ENCODE measurements around the gene POLR2E. TPM values are rescaled to one million over a fixed set of nuclear protein-coding genes. Genes with fewer than 3 reads are reported as not detected.

The POLR2E gene
- total RNA-seq, 1 experiment from 2014 or later = 237 TPM

- no TSS peak for BruUV-seq (replicated peaks)
- Histone ChIP-seq H4K20me1 (ENCODE audit: insufficient read depth) (peaks cover 28% of the 10 kb centered on the region), H3K4me2 (no peak overlapping the region), H3K9me3 (ENCODE audit: insufficient read depth, low read depth) (no peaks in the 10 kb centered on the region), H3K4me1 (replicated peaks; ENCODE audit: insufficient read depth) (peaks cover 22% of the 10 kb centered on the region), H3K9me2 (ENCODE audit: insufficient read depth) (no peaks in the 10 kb centered on the region), H2AFZ (no peak overlapping the region), H3F3A (ENCODE audit: insufficient read depth, low read depth) (peaks cover 63% of the 10 kb centered on the region), H3K4me3 (no peak overlapping the region), H3K27me3 (ENCODE audit: insufficient read depth, low read depth) (no peaks in the 10 kb centered on the region), H3K36me3 (ENCODE audit: low read depth) (no peaks in the 10 kb centered on the region), H3K79me2 (ENCODE audit: low read depth) (peaks cover 1% of the 10 kb centered on the region; the same call in 1 of the 2 replicates), H3K27ac (no peak overlapping the region)
- peak in 1 of 2 experiments; percentile 38 for DNase-seq
- TF ChIP-seq CTCF (conservative IDR thresholded peaks at IDR 0.05) (no peak), EZH2 (IDR thresholded peaks at IDR 0.05; ENCODE audit: low read depth) (no peak)
- POLR2A ChIA-PET (ENCODE audit: unreplicated experiment) = no interaction called here
- CTCF ChIA-PET = interaction anchor here (0.6 kb wide), 1 partner anchor 107 kb away, joined by 3 read pairs; no protein-coding TSS in a partner anchor
- intact Hi-C loops (cut with micrococcal nuclease; ENCODE audit: unreplicated experiment) = no loop called here
Observed at GRCh38 chr19:1110809-1111640, 15.8 kb upstream of the POLR2E start.

DNA sequence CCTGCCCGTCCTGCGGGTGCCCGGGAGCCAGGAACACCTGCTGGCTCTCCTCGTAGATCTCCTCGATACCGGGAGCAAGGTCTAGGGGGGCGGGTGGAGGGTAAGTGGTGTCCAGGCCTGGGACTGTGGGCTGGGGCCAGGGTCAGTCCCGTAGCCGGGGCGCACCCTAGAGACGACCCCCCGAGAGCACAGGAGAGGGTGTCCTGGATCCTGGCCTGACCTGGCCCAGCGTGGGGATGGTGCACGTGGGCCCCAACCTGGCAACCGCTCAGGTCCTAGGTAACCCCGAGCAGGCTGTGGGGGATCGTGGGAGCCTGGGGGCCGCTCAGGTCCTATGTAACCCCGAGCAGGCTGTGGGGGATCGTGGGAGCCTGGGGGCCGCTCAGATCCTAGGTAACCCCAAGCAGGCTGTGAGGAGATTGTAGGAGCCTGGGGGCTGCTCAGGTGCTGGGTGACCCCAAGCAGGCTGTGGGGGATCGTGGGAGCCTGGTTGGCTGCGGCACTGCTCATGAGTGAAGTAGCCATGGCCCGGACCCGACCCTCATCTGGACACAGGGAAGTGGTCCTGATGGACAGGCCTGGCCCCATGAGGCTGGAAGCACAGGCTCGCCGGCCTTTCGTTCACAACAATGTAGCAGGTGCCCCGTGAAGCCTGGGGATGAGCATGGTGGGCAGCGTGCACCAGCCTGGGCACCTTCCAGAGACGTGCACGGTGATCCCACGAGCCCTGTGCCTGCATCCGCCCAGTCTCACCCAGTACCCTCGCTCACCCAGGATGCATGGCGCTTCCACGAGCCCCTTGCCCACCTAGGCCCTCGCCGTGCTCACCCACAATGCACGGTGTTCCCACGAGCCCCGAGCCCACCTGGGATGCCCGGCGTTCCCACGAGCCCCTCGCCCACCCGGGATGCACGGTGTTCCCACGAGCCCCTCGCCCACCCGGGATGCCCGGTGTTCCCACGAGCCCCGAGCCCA lies 14.8 kb upstream of the POLR2E start:
- Histone ChIP-seq H3K36me3 (ENCODE audit: low read depth) (no peaks in the 10 kb centered on the region), H3K27me3 (ENCODE audit: insufficient read depth, low read depth) (no peaks in the 10 kb centered on the region), H3K4me2 (no peak overlapping the region), H3K27ac (no peak overlapping the region), H3K4me1 (replicated peaks; ENCODE audit: insufficient read depth) (peaks cover 32% of the 10 kb centered on the region), H3K4me3 (no peak overlapping the region), H3K9me2 (ENCODE audit: insufficient read depth) (no peaks in the 10 kb centered on the region), H3F3A (ENCODE audit: insufficient read depth, low read depth) (peaks cover 60% of the 10 kb centered on the region), H2AFZ (no peak overlapping the region), H4K20me1 (ENCODE audit: insufficient read depth) (peaks cover 38% of the 10 kb centered on the region), H3K9me3 (ENCODE audit: insufficient read depth, low read depth) (no peaks in the 10 kb centered on the region), H3K79me2 (ENCODE audit: low read depth) (peaks cover 12% of the 10 kb centered on the region)
- CTCF ChIA-PET = interaction anchor here (0.6 kb wide), 1 partner anchor 106 kb away, joined by 3 read pairs; no protein-coding TSS in a partner anchor
- POLR2A ChIA-PET (ENCODE audit: unreplicated experiment) = no interaction called here
- DNase-seq = no peak
- BruUV-seq (replicated peaks) = no TSS peak
- intact Hi-C loops (cut with micrococcal nuclease; ENCODE audit: unreplicated experiment) = no loop called here
- TF ChIP-seq EZH2 (IDR thresholded peaks at IDR 0.05; ENCODE audit: low read depth) (no peak), CTCF (conservative IDR thresholded peaks at IDR 0.05) (no peak)

DNA sequence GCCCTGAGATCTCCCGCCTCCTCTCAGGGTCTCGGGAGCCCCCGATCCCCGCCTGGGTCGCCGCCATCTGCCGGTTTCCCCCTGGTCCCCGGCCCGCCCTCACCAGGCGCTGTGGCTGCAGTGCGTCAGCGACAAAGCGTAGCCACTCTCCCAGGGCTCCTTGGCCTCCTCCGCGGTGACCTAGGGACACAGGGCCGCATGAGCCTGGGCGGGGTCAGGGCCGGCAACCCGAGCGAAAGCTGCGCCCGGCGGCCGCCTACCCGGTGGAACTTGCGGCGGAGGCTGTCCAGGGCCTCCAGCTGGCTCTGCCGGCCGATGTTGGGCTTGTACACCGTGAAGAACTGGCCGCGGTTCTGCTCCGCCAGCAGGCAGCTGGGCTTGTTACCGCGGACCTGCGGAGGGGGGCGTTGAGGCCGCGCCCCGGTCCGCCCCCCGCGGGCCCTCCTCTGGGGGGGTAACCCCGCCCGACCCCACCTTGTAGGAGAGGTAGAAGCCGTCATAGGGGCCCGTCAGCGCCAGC lies 13.9 kb upstream of the POLR2E start:
- CTCF ChIA-PET = no interaction called here
- Histone ChIP-seq H3K9me3 (ENCODE audit: insufficient read depth, low read depth) (no peaks in the 10 kb centered on the region), H3K27me3 (ENCODE audit: insufficient read depth, low read depth) (no peaks in the 10 kb centered on the region), H3K4me3 (no peak overlapping the region), H4K20me1 (ENCODE audit: insufficient read depth) (peaks cover 38% of the 10 kb centered on the region), H3K9me2 (ENCODE audit: insufficient read depth) (no peaks in the 10 kb centered on the region), H2AFZ (no peak overlapping the region), H3K36me3 (ENCODE audit: low read depth) (no peaks in the 10 kb centered on the region), H3F3A (ENCODE audit: insufficient read depth, low read depth) (peaks cover 56% of the 10 kb centered on the region), H3K27ac (no peak overlapping the region), H3K4me1 (replicated peaks; ENCODE audit: insufficient read depth) (peaks cover 32% of the 10 kb centered on the region), H3K4me2 (no peak overlapping the region), H3K79me2 (ENCODE audit: low read depth) (peaks cover 15% of the 10 kb centered on the region)
- BruUV-seq (replicated peaks) = no TSS peak
- intact Hi-C loops (cut with micrococcal nuclease; ENCODE audit: unreplicated experiment) = no loop called here
- POLR2A ChIA-PET (ENCODE audit: unreplicated experiment) = no interaction called here
- no peak for DNase-seq
- TF ChIP-seq CTCF (conservative IDR thresholded peaks at IDR 0.05) = no peak
- no peak for TF ChIP-seq EZH2 (IDR thresholded peaks at IDR 0.05; ENCODE audit: low read depth)
